Fibroblast of lung (primary cell): ENCODE results near the gene GAL. TPM values are rescaled to one million over a fixed set of nuclear protein-coding genes. Genes with fewer than 3 reads are reported as not detected.

ENCODE experiments used
- DNase-seq, 2 donors: peaks; one replicate each; pipeline versions ENCODE4 v3.0.0 to v3.0.0-alpha.2; 2010; ENCODE audit warnings: low read depth in 2 of 2
- H2AFZ ChIP-seq: 2 replicates; pipeline ENCODE4 v1.5.1; 2012; ENCODE audit warnings: low read length, control low read depth, inconsistent platforms
- H3K27ac ChIP-seq: 2 replicates; pipeline ENCODE4 v1.5.1; 2011; ENCODE audit warnings: low read length, control low read depth; ENCODE audit not compliant: insufficient read depth
- H3K27me3 ChIP-seq: 2 replicates; pipeline ENCODE4 v1.5.1; 2011; ENCODE audit warnings: mild to moderate bottlenecking, low read length; ENCODE audit not compliant: control insufficient read depth, insufficient read depth
- H3K36me3 ChIP-seq: 2 replicates; pipeline ENCODE4 v1.5.1; 2011; ENCODE audit warnings: low read length; ENCODE audit not compliant: control insufficient read depth, insufficient read depth
- H3K4me1 ChIP-seq: 2 replicates; pipeline ENCODE4 v1.5.1; 2011; ENCODE audit warnings: low read length; ENCODE audit not compliant: control insufficient read depth, insufficient read depth; ENCODE audit errors: extremely low read depth
- H3K4me2 ChIP-seq: 2 replicates; pipeline ENCODE4 v1.5.1; 2011; ENCODE audit warnings: low read length, control low read depth; ENCODE audit not compliant: insufficient read depth; ENCODE audit errors: extremely low read depth
- H3K4me3 ChIP-seq, 4 experiments: fragments of 200-600 bp in 1 of 4; sonication (generic) in 1 of 4; replicated peaks in 1 of 4; 2 replicates each; pipeline ENCODE4 v1.5.1; 2011 to 2016; ENCODE audit warnings: low read length in 4 of 4, low read depth in 3 of 4, mild to moderate bottlenecking in 3 of 4, control low read depth in 2 of 4, inconsistent platforms in 1 of 4, mixed read lengths in 1 of 4; ENCODE audit not compliant: insufficient read depth in 1 of 4; ENCODE audit errors: control extremely low read depth in 1 of 4
- H3K79me2 ChIP-seq: 2 replicates; pipeline ENCODE4 v1.5.1; 2012; ENCODE audit warnings: mild to moderate bottlenecking, low read length, inconsistent platforms; ENCODE audit not compliant: control insufficient read depth, insufficient read depth
- H3K9ac ChIP-seq: 2 replicates; pipeline ENCODE4 v1.5.1; 2011; ENCODE audit warnings: mild to moderate bottlenecking, low read length, control low read depth; ENCODE audit not compliant: insufficient read depth
- H3K9me3 ChIP-seq: 2 replicates; pipeline ENCODE4 v1.5.1; 2012; ENCODE audit warnings: low read depth, low read length; ENCODE audit not compliant: control insufficient read depth, insufficient read depth
- H4K20me1 ChIP-seq: 2 replicates; pipeline ENCODE4 v1.5.1; 2011; ENCODE audit warnings: low read length; ENCODE audit not compliant: control insufficient read depth, insufficient read depth; ENCODE audit errors: extremely low read depth
- CTCF ChIP-seq, 2 donors: IDR thresholded peaks in 1 of 2; conservative IDR thresholded peaks in 1 of 2; 1 replicate in 1 of 2; 2 replicates in 1 of 2; pipeline ENCODE4 v1.5.1; 2011 to 2012; ENCODE audit warnings: low read length in 2 of 2, control low read depth in 1 of 2, inconsistent platforms in 1 of 2, low read depth in 1 of 2, mild to moderate bottlenecking in 1 of 2
- EZH2 ChIP-seq: IDR thresholded peaks from 2 replicates; pipeline ENCODE4 v1.5.1; 2012; ENCODE audit warnings: low read length, control low read depth, mild to moderate bottlenecking; ENCODE audit errors: missing control alignments
- polyA plus RNA-seq, 2 donors: library from polyadenylated mRNA; depleted of rRNA in 1 of 2; stranded (reverse) in 1 of 2; unstranded in 1 of 2; fragments of >200 nt; gene quantifications; 2 replicates each; pipeline ENCODE4 v1.2.1, GENCODE V29; 2011 to 2012; ENCODE audit warnings: missing spikeins in 1 of 2
- total RNA-seq: library from RNA; depleted of rRNA; stranded (reverse); fragments of >200 nt; gene quantifications from 2 replicates; pipeline ENCODE4 v1.2.1, GENCODE V29; 2014

GAL gene
- total and polyA plus RNA-seq, 2 donors (not counting 1 experiment from before 2014, with no cell fraction given) = 1.6 to 5.4 TPM

- no peak overlapping the region for H3K4me3 ChIP-seq
- no peak overlapping the region for H3K4me2 ChIP-seq
- no peaks in the 10 kb centered on the region for H3K79me2 ChIP-seq
- H3K9me3 ChIP-seq = no peaks in the 10 kb centered on the region
- no peak overlapping the region for H3K27ac ChIP-seq
- H3K36me3 ChIP-seq = no peaks in the 10 kb centered on the region
- peaks cover 15% of the 10 kb centered on the region for H3K27me3 ChIP-seq
- no peak overlapping the region for H3K9ac ChIP-seq
- H2AFZ ChIP-seq = no peak overlapping the region
- no peak for DNase-seq
- no peaks in the 10 kb centered on the region for H4K20me1 ChIP-seq
- no peaks in the 10 kb centered on the region for H3K4me1 ChIP-seq
- TF ChIP-seq CTCF (conservative IDR thresholded peaks at IDR 0.05 in 1 of 2, IDR thresholded peaks at IDR 0.05 in 1 of 2; ENCODE audit: low read depth in 1 of 2, low read length in 2 of 2) = no peak
- no peak for TF ChIP-seq EZH2
These were observed 50.8 kb downstream of the GAL start for GRCh38 chr11:68735125-68735524.

- no peak for TF ChIP-seq CTCF (conservative IDR thresholded peaks at IDR 0.05 in 1 of 2, IDR thresholded peaks at IDR 0.05 in 1 of 2; ENCODE audit: low read depth in 1 of 2, low read length in 2 of 2)
- no peak for TF ChIP-seq EZH2
- H3K9ac ChIP-seq = no peak overlapping the region
- no peak overlapping the region for H2AFZ ChIP-seq
- H3K4me2 ChIP-seq = no peak overlapping the region
- no peaks in the 10 kb centered on the region for H3K4me1 ChIP-seq
- no peaks in the 10 kb centered on the region for H3K9me3 ChIP-seq
- H3K36me3 ChIP-seq = no peaks in the 10 kb centered on the region
- H3K27ac ChIP-seq = no peak overlapping the region
- H3K27me3 ChIP-seq = peaks cover 15% of the 10 kb centered on the region
- no peaks in the 10 kb centered on the region for H3K79me2 ChIP-seq
- no peak for DNase-seq
- no peak overlapping the region for H3K4me3 ChIP-seq
- no peaks in the 10 kb centered on the region for H4K20me1 ChIP-seq
These were observed 51.3 kb downstream of the GAL start for GRCh38 chr11:68735646-68736045.

Other genes with a start within 250 kb of the GAL start
- 93.2 and 120 TPM in 2 replicates for gene PPP6R3, start 223.8 kb upstream of the GAL start, total RNA-seq
- gene PPP6R3, start 223.8 kb upstream of the GAL start, polyA plus RNA-seq = 42.3 and 44.2 TPM in 2 replicates
- gene TESMIN, start 67.0 kb downstream of the GAL start, total RNA-seq = 0.26 and 2.0 TPM in 2 replicates
- gene TESMIN, start 67.0 kb downstream of the GAL start, polyA plus RNA-seq = 0.51 and 0.70 TPM in 2 replicates
- gene CPT1A, start 157.4 kb downstream of the GAL start, total RNA-seq = 33.6 and 45.2 TPM in 2 replicates
- 29.5 and 37.2 TPM in 2 replicates for gene CPT1A, start 157.4 kb downstream of the GAL start, polyA plus RNA-seq
- gene MRPL21, start 219.3 kb downstream of the GAL start, total RNA-seq = 40.1 and 59.9 TPM in 2 replicates
- gene MRPL21, start 219.3 kb downstream of the GAL start, polyA plus RNA-seq = 31.6 and 72.4 TPM in 2 replicates
- 7.7 and 8.6 TPM in 2 replicates for gene IGHMBP2, start 219.3 kb downstream of the GAL start, total RNA-seq
- gene IGHMBP2, start 219.3 kb downstream of the GAL start, polyA plus RNA-seq = 5.2 and 6.9 TPM in 2 replicates